Measurements from ENCODE around the gene C19orf38. TPM values are rescaled to one million over a fixed set of nuclear protein-coding genes. Genes with fewer than 3 reads are reported as not detected.
"Not testable (repeated sequence)": the region's sequence is repeated elsewhere in the genome, so short reads cannot be mapped to it uniquely, and the experiment has no call there.

Gene C19orf38
- total RNA-seq, 1 donor from 2014 or later: 0.78 TPM

DNA sequence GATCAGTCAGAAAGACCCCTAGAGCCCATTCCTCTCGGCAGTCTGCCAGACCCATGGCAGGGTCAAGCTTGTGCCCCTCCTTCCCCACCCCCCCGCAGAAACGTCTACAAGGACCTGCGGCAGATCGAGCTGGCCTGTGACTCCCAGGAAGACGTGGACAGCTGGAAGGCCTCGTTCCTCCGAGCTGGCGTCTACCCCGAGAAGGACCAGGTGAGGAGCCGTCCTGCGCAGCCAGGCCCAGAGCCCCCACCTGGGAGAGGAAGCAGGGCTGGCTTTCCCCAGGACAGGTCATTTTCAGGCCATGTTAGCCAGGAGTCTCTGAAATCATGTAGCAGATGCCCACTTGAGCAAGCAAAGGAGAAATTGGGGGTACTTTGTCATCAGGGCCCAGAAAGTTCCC lies 24.5 kb upstream of the C19orf38 start:
- DNase-seq (ENCODE audit: low spot score): no peak

DNA sequence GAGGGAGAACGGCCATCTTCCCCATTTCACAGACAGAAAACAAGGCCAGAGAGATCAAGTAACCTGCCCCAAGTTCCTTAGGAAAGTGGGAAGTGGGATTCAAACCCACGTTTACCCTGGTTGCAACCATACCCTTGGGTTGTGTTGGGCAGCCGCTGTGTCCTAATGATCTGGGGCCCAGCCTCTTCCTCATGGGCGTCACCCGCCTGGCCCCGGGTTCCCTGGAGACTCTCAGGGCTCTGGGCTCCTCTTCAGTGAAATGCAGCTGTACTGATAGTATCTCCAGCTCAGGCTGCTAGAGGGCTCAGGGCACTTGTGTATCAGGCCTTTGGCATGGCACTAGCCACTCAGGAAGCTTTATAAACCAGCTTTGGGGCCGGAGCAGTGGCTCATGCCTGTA lies 22.0 kb upstream of the C19orf38 start:
- DNase-seq (ENCODE audit: low spot score): no peak

GRCh38 chr19:10826846-10827245 lies 21.4 kb upstream of the C19orf38 start:
- DNase-seq (ENCODE audit: low spot score): no peak

GRCh38 chr19:10828981-10829821 lies 19.0 kb upstream of the C19orf38 start:
- DNase-seq (ENCODE audit: low spot score): no peak

- no peak for DNase-seq (ENCODE audit: low spot score)
Observed at GRCh38 chr19:10829967-10830366, 18.2 kb upstream of the C19orf38 start.

DNA sequence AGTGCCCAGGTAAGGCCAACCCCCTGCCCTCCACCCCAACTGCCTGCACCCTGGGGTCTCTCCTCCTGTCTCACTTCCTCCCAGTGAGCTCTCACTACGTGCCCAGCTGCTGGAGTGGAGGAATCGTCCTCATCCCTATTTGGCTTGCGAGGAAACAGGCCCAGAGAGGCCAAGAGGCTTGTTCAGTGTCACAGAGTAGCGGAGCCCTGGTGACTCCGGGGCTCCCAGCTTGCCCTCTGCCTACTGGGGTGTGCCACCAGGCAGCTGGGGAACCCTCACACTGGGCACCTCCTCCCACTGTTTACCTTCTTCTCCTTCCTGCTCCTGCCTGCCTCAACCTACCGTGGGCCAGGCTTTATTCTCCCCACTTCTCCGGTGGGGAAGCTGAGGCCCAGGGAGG lies 17.8 kb upstream of the C19orf38 start:
- no peak for DNase-seq (ENCODE audit: low spot score)

- DNase-seq (ENCODE audit: low spot score): no peak
Observed at GRCh38 chr19:10830931-10831779, 17.1 kb upstream of the C19orf38 start.

GRCh38 chr19:10831987-10832938 lies 16.0 kb upstream of the C19orf38 start:
- no peak for DNase-seq (ENCODE audit: low spot score)

DNA sequence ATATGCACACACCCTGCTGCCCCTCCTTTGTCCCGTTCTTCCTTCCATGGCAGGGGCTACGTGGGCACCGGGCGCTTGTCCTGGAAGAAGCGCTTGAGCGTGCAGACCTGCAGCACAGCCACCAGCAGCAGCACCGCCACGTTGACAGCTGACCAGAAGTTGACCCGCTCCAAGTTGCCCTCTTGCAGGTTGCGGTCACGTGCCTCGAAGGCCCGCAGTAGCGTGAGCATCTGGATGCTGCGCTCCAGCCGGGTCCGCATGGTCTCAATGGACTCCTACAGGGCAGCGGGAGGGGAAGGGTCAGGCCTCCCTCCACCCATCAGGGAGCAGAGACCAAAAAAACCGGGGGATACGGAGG lies 15.3 kb upstream of the C19orf38 start:
- DNase-seq (ENCODE audit: low spot score): no peak

- DNase-seq (ENCODE audit: low spot score): no peak
Observed at GRCh38 chr19:10835089-10835753, 13.0 kb upstream of the C19orf38 start.

GRCh38 chr19:10835754-10836478 lies 12.3 kb upstream of the C19orf38 start, which contains the start of gene TMED1:
Gene TMED1, minus strand, starts transcription at chr19:10836212. Its CDS starts 21 bp downstream, at chr19:10836191.
- peak; percentile 100 for DNase-seq (ENCODE audit: low spot score)

GRCh38 chr19:10836479-10837330 lies 11.5 kb upstream of the C19orf38 start:
- DNase-seq (ENCODE audit: low spot score): peak; percentile 85

DNA sequence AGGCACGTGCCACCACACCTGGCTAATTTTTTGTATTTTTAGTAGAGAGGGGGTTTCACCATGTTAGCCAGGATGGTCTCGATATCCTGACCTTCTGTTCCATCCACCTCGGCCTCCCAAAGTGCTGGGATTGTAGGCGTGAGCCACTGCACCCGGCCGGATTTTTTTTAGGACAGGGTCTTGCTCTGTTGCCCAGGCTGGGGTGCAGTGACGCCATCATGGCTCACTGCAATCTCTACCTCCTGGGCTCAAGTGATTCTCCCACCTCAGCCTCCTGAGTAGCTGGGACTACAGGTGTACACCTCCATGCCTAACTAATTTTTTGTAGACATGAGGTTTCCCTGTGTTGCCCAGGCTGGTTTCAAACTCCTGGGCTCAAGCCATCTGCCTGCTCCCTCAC lies 10.6 kb upstream of the C19orf38 start:
- not testable (repeated sequence) for DNase-seq (ENCODE audit: low spot score)

- DNase-seq (ENCODE audit: low spot score): no peak
Observed at GRCh38 chr19:10838377-10838776, 9.8 kb upstream of the C19orf38 start.

GRCh38 chr19:10839114-10840050 lies 8.8 kb upstream of the C19orf38 start:
- DNase-seq (ENCODE audit: low spot score): no peak

DNA sequence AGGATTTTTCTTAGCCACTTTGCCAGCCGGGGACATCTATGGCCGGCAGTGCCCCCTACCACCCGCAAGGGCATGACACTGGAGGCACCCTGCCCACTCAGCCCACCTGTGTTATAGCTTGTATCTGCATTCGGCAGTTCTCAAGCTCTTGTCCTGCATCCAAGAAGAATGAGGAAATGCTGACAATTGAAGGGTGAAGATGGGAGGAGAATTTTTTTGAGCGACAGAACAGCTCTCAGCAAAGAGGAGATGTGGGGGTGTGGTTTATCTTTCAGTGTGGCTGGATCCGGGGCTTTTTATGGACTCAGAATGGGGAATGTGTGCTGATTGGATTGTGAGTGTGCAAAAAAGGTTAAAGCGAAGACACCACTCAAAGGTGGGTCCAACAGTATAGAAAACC lies 5.4 kb upstream of the C19orf38 start:
- DNase-seq (ENCODE audit: low spot score): no peak

DNA sequence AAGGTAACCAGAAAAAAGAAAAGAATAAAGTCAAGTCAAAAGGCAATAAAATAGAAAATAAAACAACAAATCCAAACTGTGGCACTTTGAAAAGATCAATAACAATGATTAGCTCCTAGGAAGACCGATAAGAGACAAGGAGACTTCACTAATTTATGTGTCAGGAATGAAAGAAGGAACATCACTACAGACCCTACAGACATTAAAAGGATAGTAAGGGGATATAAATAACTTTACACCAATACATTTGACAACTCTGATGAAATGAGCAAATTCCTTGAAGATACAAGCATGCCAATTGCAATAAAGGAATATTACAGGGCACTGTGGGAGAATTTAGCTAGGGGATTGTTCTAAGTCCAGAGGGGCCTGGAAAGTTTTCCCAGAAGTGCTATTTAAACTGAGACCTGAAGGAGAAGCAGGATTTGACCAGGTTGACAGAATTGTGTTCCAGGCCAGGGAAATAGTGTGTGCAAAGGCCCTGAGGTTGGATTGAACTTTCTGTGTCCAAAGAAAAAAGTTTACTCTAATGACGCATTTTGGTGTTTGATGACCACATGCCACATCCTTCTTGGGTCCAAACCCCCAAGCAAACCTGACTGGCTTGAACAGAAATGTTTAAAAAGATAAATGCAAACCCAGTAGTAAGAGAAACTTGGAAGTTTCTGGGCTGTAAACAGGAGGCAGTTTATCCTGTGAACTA lies 1.6 kb upstream of the C19orf38 start:
- no peak for DNase-seq (ENCODE audit: low spot score)

DNA sequence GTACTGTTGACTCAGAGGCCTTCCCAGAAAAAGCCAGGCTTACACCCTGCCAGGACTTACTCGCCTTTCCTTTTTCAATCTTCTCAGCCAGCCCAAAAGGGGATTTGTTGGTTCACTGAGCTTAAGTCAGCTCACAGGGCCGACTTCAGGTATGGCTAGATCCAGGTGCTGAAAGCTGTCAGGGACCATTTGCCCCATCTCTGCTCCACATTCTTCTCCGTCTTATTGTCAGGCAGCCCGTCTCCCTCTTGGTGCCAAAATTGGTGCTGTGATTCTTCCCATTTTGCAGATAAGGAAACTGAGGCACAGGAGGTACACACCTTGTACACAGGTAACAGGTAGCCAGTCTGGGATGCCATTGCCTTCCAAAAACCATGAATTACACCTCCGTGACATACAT lies 2.4 kb downstream of the C19orf38 start:
- DNase-seq (ENCODE audit: low spot score): no peak

Data from mucosa of gallbladder (tissue), 1 donor.